Neural cell (in vitro differentiated cells): ENCODE results near the gene SYT15B. TPM values are rescaled to one million over a fixed set of nuclear protein-coding genes. Genes with fewer than 3 reads are reported as not detected.
"Not testable (repeated sequence)": the region's sequence is repeated elsewhere in the genome, so short reads cannot be mapped to it uniquely, and the experiment has no call there.

Source experiments
- H2AFZ ChIP-seq: fragments of 200-600, 300-800 bp; sonication (generic), shearing (Covaris generic); 2 replicates; pipeline ENCODE4 v1.6.0; 2014; ENCODE audit warnings: low read depth, mild to moderate bottlenecking, antibody characterized with exemption, low read length, moderate library complexity
- H3F3A ChIP-seq: fragments of 200-600 bp; shearing (Covaris generic); 2 replicates; pipeline ENCODE4 v1.6.1; 2016; ENCODE audit warnings: mild to moderate bottlenecking, moderate library complexity, mixed read lengths, antibody characterized with exemption, low read length; ENCODE audit not compliant: insufficient read depth, poor library complexity, severe bottlenecking
- H3K27ac ChIP-seq: fragments of 200-600, 300-800 bp; sonication (generic), shearing (Covaris generic); 2 replicates; pipeline ENCODE4 v1.5.1; 2014; ENCODE audit warnings: mild to moderate bottlenecking, low read length, moderate library complexity
- H3K27me3 ChIP-seq: fragments of 300-800, 200-600 bp; sonication (generic), shearing (Covaris generic); 2 replicates; pipeline ENCODE4 v1.6.0; 2014; ENCODE audit warnings: mild to moderate bottlenecking, low read depth, low read length, moderate library complexity; ENCODE audit not compliant: insufficient read depth
- H3K36me3 ChIP-seq: fragments of 300-800, 200-600 bp; sonication (generic), shearing (Covaris generic); 2 replicates; pipeline ENCODE4 v1.5.1; 2014; ENCODE audit warnings: mild to moderate bottlenecking, antibody characterized with exemption, low read length, moderate library complexity; ENCODE audit not compliant: insufficient read depth
- H3K4me2 ChIP-seq: fragments of 300-800, 200-600 bp; sonication (generic), shearing (Covaris generic); 2 replicates; pipeline ENCODE4 v1.6.0; 2014; ENCODE audit warnings: mild to moderate bottlenecking, low read length
- H3K4me3 ChIP-seq: fragments of 300-800, 200-600 bp; sonication (generic), shearing (Covaris generic); 2 replicates; pipeline ENCODE4 v1.5.1; 2014; ENCODE audit warnings: mild to moderate bottlenecking, low read length, moderate library complexity
- H3K79me2 ChIP-seq: fragments of 200-600 bp; shearing (Covaris generic); replicated peaks from 2 replicates; pipeline ENCODE4 v1.6.0; 2014; ENCODE audit warnings: mild to moderate bottlenecking, low read length, moderate library complexity; ENCODE audit not compliant: insufficient read depth
- H3K9ac ChIP-seq: fragments of 300-800, 200-600 bp; sonication (generic), shearing (Covaris generic); 2 replicates; pipeline ENCODE4 v1.6.1; 2016; ENCODE audit warnings: mild to moderate bottlenecking, low read length, mixed read lengths
- H3K9me2 ChIP-seq: fragments of 200-600 bp; shearing (Covaris generic); 2 replicates; pipeline ENCODE4 v1.6.1; 2016; ENCODE audit warnings: mild to moderate bottlenecking, low read length, mixed read lengths; ENCODE audit not compliant: insufficient read depth
- H3K9me3 ChIP-seq: fragments of 200-600, 300-800 bp; sonication (generic), shearing (Covaris generic); 2 replicates; pipeline ENCODE4 v1.6.1; 2016; ENCODE audit warnings: mild to moderate bottlenecking, mixed run types, low read length, moderate library complexity, mixed read lengths
- H4K20me1 ChIP-seq: fragments of 200-600 bp; shearing (Covaris generic); 2 replicates; pipeline ENCODE4 v1.6.1; 2016; ENCODE audit warnings: mild to moderate bottlenecking, mixed run types; ENCODE audit not compliant: insufficient read depth
- polyA plus RNA-seq: library from polyadenylated mRNA; depleted of rRNA; stranded (reverse); fragments of >200 nt; gene quantifications from 2 replicates; pipeline ENCODE4 v1.2.3, GENCODE V29; 2014

SYT15B gene
- polyA plus RNA-seq, 1 donor from 2014 or later = not detected

DNA sequence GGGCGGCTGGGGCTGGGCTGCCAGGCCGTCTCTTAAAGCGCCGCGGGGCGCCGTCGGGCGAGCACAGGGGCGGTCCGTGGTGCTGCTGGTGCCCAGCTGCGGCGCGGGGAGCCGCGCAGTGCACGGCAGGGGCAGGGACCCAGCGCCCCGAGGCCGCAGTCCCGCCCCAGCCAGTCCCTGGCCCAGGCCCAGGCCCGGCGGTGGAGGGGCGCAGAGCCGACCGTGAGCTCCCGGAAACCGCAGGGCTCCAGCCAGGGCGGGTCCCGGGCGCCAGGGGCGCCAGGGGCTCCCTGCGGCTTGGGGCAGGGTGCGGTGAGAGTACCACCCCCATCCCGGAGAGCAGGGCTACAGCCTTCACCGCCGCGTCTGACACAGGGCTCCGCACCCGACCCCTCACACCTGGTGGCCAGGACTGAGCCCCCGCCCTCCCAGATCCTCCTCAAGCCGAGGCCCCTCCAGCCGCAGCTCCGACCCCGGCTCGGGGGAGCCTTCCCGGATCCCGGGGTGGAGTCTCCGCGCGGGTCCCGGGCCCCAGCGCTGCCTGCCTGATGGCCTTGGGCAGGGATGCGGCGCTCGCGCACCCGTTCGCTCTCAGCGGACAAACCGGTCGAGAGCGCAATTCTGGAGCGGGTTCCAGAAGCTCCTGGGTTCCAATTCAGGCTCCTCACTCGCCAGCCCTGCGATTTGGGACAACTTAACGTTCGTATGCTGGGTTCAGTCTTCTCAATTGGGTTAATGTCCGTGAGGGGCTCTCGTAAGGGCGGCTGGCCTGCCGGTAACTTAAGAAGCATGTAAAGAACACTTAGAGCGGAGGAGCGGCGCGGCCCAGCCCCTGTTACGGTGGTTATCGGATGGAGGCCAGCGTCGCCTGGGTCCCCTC is 478 bp downstream of the SYT15B start:
- H3K9ac ChIP-seq, H3K4me2 ChIP-seq, H3K27ac ChIP-seq, H3K9me2 ChIP-seq, H3K9me3 ChIP-seq, H3F3A ChIP-seq, H3K27me3 ChIP-seq, H3K4me3 ChIP-seq, H3K79me2 ChIP-seq, H3K36me3 ChIP-seq, H4K20me1 ChIP-seq, H2AFZ ChIP-seq: not testable (repeated sequence)

GRCh38 chr10:47758855-47759254 is 4.5 kb downstream of the SYT15B start:
- H3K79me2 ChIP-seq, H3K27ac ChIP-seq, H3K4me3 ChIP-seq, H2AFZ ChIP-seq, H3K9me2 ChIP-seq, H3F3A ChIP-seq, H3K9ac ChIP-seq, H3K4me2 ChIP-seq, H3K9me3 ChIP-seq, H3K27me3 ChIP-seq, H3K36me3 ChIP-seq, H4K20me1 ChIP-seq: not testable (repeated sequence)

GRCh38 chr10:47756169-47756568 is 7.2 kb downstream of the SYT15B start:
- H3F3A ChIP-seq, H3K27me3 ChIP-seq, H4K20me1 ChIP-seq, H3K9me3 ChIP-seq, H3K4me2 ChIP-seq, H2AFZ ChIP-seq, H3K4me3 ChIP-seq, H3K36me3 ChIP-seq, H3K27ac ChIP-seq, H3K9me2 ChIP-seq, H3K79me2 ChIP-seq, H3K9ac ChIP-seq: not testable (repeated sequence)

- H3K4me3 ChIP-seq, H3K9me3 ChIP-seq, H3K4me2 ChIP-seq, H3K79me2 ChIP-seq, H3K9ac ChIP-seq, H3K27me3 ChIP-seq, H3F3A ChIP-seq, H3K27ac ChIP-seq, H3K36me3 ChIP-seq, H3K9me2 ChIP-seq, H4K20me1 ChIP-seq, H2AFZ ChIP-seq: not testable (repeated sequence)
Measured at GRCh38 chr10:47753871-47754270, 9.5 kb downstream of the SYT15B start.

DNA sequence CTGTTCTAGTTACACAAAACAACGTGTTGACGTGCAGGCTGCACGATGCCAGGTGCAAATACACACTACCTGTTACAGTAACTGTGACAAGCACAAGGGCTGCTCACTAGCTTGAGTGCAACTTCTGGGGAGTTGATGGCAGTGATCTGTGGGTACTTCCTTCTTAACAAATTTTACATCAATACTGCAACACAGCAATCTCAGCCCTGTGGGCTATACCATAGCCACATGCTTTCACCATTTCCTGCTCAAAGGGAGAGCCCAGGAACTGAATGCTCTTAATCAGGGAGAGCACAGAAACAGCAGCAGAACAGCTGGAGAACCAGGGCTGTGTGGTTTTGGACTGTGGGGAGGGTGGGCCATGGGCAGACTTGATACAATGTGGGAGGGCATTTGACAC is 10.2 kb downstream of the SYT15B start:
- not testable (repeated sequence) for H4K20me1 ChIP-seq, H3K36me3 ChIP-seq, H3K79me2 ChIP-seq, H3K4me3 ChIP-seq, H3K27me3 ChIP-seq, H3K4me2 ChIP-seq, H2AFZ ChIP-seq, H3K27ac ChIP-seq, H3K9me2 ChIP-seq, H3F3A ChIP-seq, H3K9me3 ChIP-seq, H3K9ac ChIP-seq

- H3K79me2 ChIP-seq, H4K20me1 ChIP-seq, H3K9me3 ChIP-seq, H3K4me2 ChIP-seq, H3K27ac ChIP-seq, H2AFZ ChIP-seq, H3K9ac ChIP-seq, H3K4me3 ChIP-seq, H3K9me2 ChIP-seq, H3K27me3 ChIP-seq, H3K36me3 ChIP-seq, H3F3A ChIP-seq: not testable (repeated sequence)
Measured at GRCh38 chr10:47751821-47752220, 11.6 kb downstream of the SYT15B start.

- H2AFZ ChIP-seq, H4K20me1 ChIP-seq, H3K9me2 ChIP-seq, H3K9me3 ChIP-seq, H3K27ac ChIP-seq, H3K9ac ChIP-seq, H3K36me3 ChIP-seq, H3K4me2 ChIP-seq, H3K27me3 ChIP-seq, H3K4me3 ChIP-seq, H3F3A ChIP-seq, H3K79me2 ChIP-seq: not testable (repeated sequence)
Measured at GRCh38 chr10:47750360-47750759, 13.0 kb downstream of the SYT15B start.

- H3K4me2 ChIP-seq, H3K9me3 ChIP-seq, H4K20me1 ChIP-seq, H3K9ac ChIP-seq, H3F3A ChIP-seq, H3K9me2 ChIP-seq, H3K27ac ChIP-seq, H3K27me3 ChIP-seq, H2AFZ ChIP-seq, H3K4me3 ChIP-seq, H3K79me2 ChIP-seq, H3K36me3 ChIP-seq: not testable (repeated sequence)
Measured at GRCh38 chr10:47746780-47747376, 16.5 kb downstream of the SYT15B start.
